GM21381 (cell line): ENCODE data around the gene JAK1.
A peak's percentile ranks its signal among the peaks of the same experiment; 100 is the strongest.
"Not testable (repeated sequence)": the region's sequence is repeated elsewhere in the genome, so short reads cannot be mapped to it uniquely, and the experiment has no call there.

ENCODE experiments used
- ATAC-seq: cut with Tn5 transposase; IDR thresholded peaks from one replicate; pipeline ENCODE4 v1.9.1; 2021; ENCODE audit warnings: mild to moderate bottlenecking, moderate library complexity; ENCODE audit not compliant: unreplicated experiment

The JAK1 gene

DNA sequence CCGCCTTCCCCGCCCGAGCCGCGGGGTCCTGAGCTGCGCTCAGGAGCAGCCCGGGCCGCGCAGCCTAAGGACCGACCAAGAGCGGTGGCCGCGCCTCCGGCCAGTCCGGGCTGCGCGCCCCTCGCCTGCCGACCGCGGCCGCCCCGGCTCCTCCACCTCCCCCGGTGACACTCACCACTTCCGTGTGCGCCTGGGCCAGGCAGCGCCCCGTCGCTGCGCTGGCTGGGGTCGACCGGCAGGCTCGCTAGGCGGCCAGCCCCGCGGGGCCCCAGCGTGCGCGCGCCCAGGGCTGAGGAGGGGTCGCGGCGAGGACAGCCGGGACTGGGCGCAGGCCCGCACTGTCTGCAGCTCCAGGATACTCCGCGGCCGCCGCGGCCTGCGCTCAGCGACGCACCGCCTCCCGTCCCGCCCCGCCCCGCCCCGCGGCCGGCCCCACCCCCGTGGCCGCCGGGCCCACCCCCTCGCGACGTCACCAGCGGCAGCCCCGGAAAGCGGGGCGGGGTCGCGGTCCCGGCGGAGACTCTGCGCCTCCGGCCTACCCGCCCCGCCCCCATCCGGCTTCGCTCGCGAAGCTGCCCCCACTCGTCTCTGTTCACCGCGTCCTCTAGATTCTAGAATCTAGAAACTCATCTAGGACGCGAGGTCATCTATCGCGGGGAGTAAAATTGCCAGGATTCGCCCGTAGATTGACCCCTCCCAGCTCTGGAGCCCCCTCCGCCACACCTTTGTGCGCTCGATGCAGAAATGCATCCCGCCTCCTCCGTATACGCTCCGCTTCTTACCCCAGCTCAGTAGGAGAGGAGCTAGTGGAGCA, at the start of gene JAK1:
Gene JAK1, minus strand, starts transcription at position 392 of the 814 bp plus-strand sequence. CDS start 80,285 bp downstream, outside the sequence.
- peak; percentile 73 for ATAC-seq

DNA sequence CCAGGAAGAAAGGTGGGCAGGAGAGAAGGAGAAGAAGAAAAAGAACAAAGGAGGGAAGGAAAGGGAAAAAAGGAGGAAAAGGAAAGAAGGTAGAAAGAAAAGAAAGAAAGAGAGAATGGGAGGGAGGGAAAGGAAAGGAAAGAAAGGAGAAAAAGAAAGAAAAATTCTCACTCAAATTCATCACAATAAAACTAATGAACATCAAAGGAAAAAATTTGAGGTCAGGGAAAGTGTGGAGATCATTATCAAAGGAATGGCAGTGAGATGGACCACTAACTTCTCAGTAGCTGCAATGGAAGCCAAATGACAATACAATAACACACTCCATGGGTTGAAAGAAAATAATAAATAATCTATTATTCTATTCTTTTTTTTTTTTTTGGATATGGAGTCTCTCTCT, 48.0 kb upstream of the JAK1 start:
- ATAC-seq, result no peak

GRCh38 chr1:65011983-65012382, 45.6 kb upstream of the JAK1 start:
- no peak for ATAC-seq

GRCh38 chr1:65009724-65010420, 43.5 kb upstream of the JAK1 start:
- no peak for ATAC-seq

- no peak for ATAC-seq
Observed at GRCh38 chr1:65009176-65009575, 42.8 kb upstream of the JAK1 start.

GRCh38 chr1:65006806-65007205, 40.5 kb upstream of the JAK1 start:
- no peak for ATAC-seq

- no peak for ATAC-seq
Observed at GRCh38 chr1:65003316-65003664, 36.9 kb upstream of the JAK1 start.

- ATAC-seq, result peak; percentile 78
Observed at GRCh38 chr1:65002508-65003315, 36.4 kb upstream of the JAK1 start.

DNA sequence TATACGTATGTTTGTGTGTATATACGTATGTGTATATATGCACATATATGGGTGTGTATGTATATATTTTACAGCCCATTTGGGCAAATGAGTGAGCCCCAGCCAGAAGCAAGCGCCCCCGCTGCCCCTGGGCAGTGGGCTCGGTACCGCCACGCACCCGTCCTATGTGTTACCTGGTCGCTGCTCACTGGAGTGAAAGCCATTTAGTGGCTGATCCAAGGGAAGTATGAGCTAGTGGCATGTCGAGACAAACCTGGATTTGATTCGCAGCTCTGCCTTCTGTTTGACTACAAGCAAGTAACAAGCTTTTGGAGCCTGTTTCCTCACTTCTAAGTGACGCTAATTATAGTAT, 35.8 kb upstream of the JAK1 start:
- no peak for ATAC-seq

GRCh38 chr1:65001231-65001792, 35.0 kb upstream of the JAK1 start:
- ATAC-seq, result no peak

- ATAC-seq, result not testable (repeated sequence)
Observed at GRCh38 chr1:64998425-64998948, 32.1 kb upstream of the JAK1 start.

GRCh38 chr1:64996541-64997257, 30.4 kb upstream of the JAK1 start:
- no peak for ATAC-seq

GRCh38 chr1:64995316-64995715, 29.0 kb upstream of the JAK1 start:
- no peak for ATAC-seq

GRCh38 chr1:64986903-64987871, 20.8 kb upstream of the JAK1 start:
- ATAC-seq, result peak; percentile 99

GRCh38 chr1:64984737-64985136, 18.4 kb upstream of the JAK1 start:
- ATAC-seq, result no peak

- no peak for ATAC-seq
Observed at GRCh38 chr1:64984106-64984505, 17.8 kb upstream of the JAK1 start.

DNA sequence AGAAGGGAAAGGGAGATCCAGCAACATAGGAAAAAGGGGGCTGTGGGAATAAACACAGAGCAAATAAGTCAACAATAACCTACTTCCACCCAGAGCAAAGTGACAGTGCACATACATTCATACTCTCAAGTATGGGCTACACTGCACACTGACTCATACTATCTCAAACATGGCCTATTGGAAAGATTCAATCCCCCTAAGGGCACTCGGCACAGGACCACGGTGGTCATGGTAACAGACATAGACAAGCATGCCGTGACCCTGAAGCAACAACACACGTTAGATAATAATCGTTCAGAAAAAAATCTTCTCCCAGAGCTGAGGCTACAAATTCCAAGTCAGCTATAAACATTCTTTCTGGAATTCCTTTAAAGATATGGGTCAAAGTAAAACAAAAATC, 16.8 kb upstream of the JAK1 start:
- ATAC-seq, result no peak

- no peak for ATAC-seq
Observed at GRCh38 chr1:64981601-64982533, 15.5 kb upstream of the JAK1 start.
